GM23338 (cell line): ENCODE data around the gene PLEKHA8. TPM values are rescaled to one million over a fixed set of nuclear protein-coding genes. Genes with fewer than 3 reads are reported as not detected.

Experiments used
- ATAC-seq: fragments of 200-7000 bp; cut with Tn5 transposase; 3 replicates; pipeline ENCODE4 v1.9.1; 2020
- DNase-seq: peaks from one replicate; pipeline ENCODE4 v3.0.0-alpha.2; 2015; ENCODE audit warnings: low spot score
- H2AFZ ChIP-seq: fragments of 200-600 bp; sonication (generic); 2 replicates; pipeline ENCODE4 v1.8.0; 2016; ENCODE audit warnings: antibody characterized with exemption, mild to moderate bottlenecking, moderate library complexity
- H3F3A ChIP-seq: fragments of 200-600 bp; sonication (generic); replicated peaks from 2 replicates; pipeline ENCODE4 v1.8.0; 2017; ENCODE audit warnings: antibody characterized with exemption, mixed run types, low read depth
- H3K27ac ChIP-seq: fragments of 200-600 bp; sonication (generic); 2 replicates; pipeline ENCODE4 v1.6.1; 2016; ENCODE audit warnings: low read depth
- H3K27me3 ChIP-seq: fragments of 200-600 bp; sonication (generic); 2 replicates; pipeline ENCODE4 v1.8.0; 2016; ENCODE audit warnings: mild to moderate bottlenecking, mixed run types, moderate library complexity; ENCODE audit not compliant: insufficient read depth
- H3K36me3 ChIP-seq: fragments of 200-600 bp; sonication (generic); 2 replicates; pipeline ENCODE4 v1.8.0; 2016; ENCODE audit warnings: mild to moderate bottlenecking; ENCODE audit not compliant: insufficient read depth
- H3K4me1 ChIP-seq: fragments of 200-600 bp; sonication (generic); 2 replicates; pipeline ENCODE4 v1.8.0; 2016; ENCODE audit warnings: mild to moderate bottlenecking, moderate library complexity; ENCODE audit not compliant: insufficient read depth
- H3K4me2 ChIP-seq: fragments of 200-600 bp; sonication (generic); 2 replicates; pipeline ENCODE4 v1.7.1; 2017; ENCODE audit warnings: mixed run types
- H3K4me3 ChIP-seq: fragments of 200-600 bp; sonication (generic); 2 replicates; pipeline ENCODE4 v1.6.1; 2016; ENCODE audit warnings: mixed run types
- H3K79me2 ChIP-seq: fragments of 200-600 bp; sonication (generic); replicated peaks from 2 replicates; pipeline ENCODE4 v1.8.0; 2017; ENCODE audit warnings: mild to moderate bottlenecking; ENCODE audit not compliant: insufficient read depth
- H3K9me2 ChIP-seq: fragments of 200-600 bp; sonication (generic); 2 replicates; pipeline ENCODE4 v1.8.0; 2017; ENCODE audit not compliant: insufficient read depth
- H4K20me1 ChIP-seq: fragments of 200-600 bp; sonication (generic); replicated peaks from 2 replicates; pipeline ENCODE4 v1.8.0; 2017; ENCODE audit warnings: mild to moderate bottlenecking; ENCODE audit not compliant: insufficient read depth
- H3K27ac Mint-ChIP-seq: 2 replicates; pipeline ENCODE4 v1.8.0; 2020; ENCODE audit warnings: inconsistent platforms, mild to moderate bottlenecking, moderate library complexity, mixed read lengths
- H3K27me3 Mint-ChIP-seq: 3 replicates; pipeline ENCODE4 v1.8.0; 2022; ENCODE audit warnings: low read depth, mild to moderate bottlenecking, moderate library complexity, mixed read lengths, inconsistent platforms; ENCODE audit not compliant: insufficient read depth, poor library complexity
- H3K36me3 Mint-ChIP-seq: 3 replicates; pipeline ENCODE4 v1.8.0; 2021; ENCODE audit warnings: low read depth, mild to moderate bottlenecking, inconsistent platforms, moderate library complexity, mixed read lengths
- H3K4me1 Mint-ChIP-seq: 3 replicates; pipeline ENCODE4 v1.8.0; 2020; ENCODE audit warnings: mild to moderate bottlenecking, inconsistent platforms, mixed read lengths
- H3K4me3 Mint-ChIP-seq: 3 replicates; pipeline ENCODE4 v1.8.0; 2021; ENCODE audit warnings: moderate library complexity, mild to moderate bottlenecking, inconsistent platforms, mixed read lengths
- H3K9me3 Mint-ChIP-seq: 3 replicates; pipeline ENCODE4 v1.8.0; 2020; ENCODE audit warnings: moderate library complexity, mild to moderate bottlenecking, inconsistent platforms, mixed read lengths
- CREB1 ChIP-seq: fragments of 250-450 bp; sonication (Bioruptor Pico); IDR thresholded peaks from 2 replicates; pipeline ENCODE4 v1.5.0; 2020; ENCODE audit warnings: low read depth, mild to moderate bottlenecking, moderate library complexity
- EZH2 ChIP-seq: fragments of 200-600 bp; sonication (generic); IDR thresholded peaks from one replicate; pipeline ENCODE4 v1.8.0; 2017; ENCODE audit warnings: antibody characterized with exemption, mild to moderate bottlenecking, low read depth; ENCODE audit not compliant: unreplicated experiment
- EZH2phosphoT487 ChIP-seq: fragments of 200-600 bp; sonication (generic); IDR thresholded peaks from one replicate; pipeline ENCODE4 v1.8.1; 2018; ENCODE audit warnings: antibody characterized with exemption; ENCODE audit not compliant: unreplicated experiment
- JUNB ChIP-seq: IDR thresholded peaks from one replicate; pipeline ENCODE4 v1.6.1; 2016; ENCODE audit warnings: antibody characterized with exemption; ENCODE audit not compliant: unreplicated experiment
- POLR2AphosphoS5 ChIP-seq: IDR thresholded peaks from 2 replicates; pipeline ENCODE4 v1.6.1; 2016; ENCODE audit warnings: antibody characterized with exemption, low read depth
- STAT1 ChIP-seq: IDR thresholded peaks from one replicate; pipeline ENCODE4 v1.6.1; 2016; ENCODE audit warnings: antibody characterized with exemption; ENCODE audit not compliant: unreplicated experiment
- ZNF114 ChIP-seq: fragments of 250-450 bp; sonication (Bioruptor Pico); IDR thresholded peaks from 2 replicates; pipeline ENCODE4 v1.5.0; 2020; ENCODE audit warnings: mild to moderate bottlenecking, moderate library complexity
- polyA plus RNA-seq: library from polyadenylated mRNA; unstranded; fragments of >200 nt; fragmentation: Nextera tagmentation; extraction: Ambion mirVana; gene quantifications from 2 replicates; pipeline ENCODE4 v1.2.1, GENCODE V29; 2016
- total RNA-seq: library from RNA; depleted of rRNA; stranded (reverse); fragments of >200 nt; shearing (Covaris generic); gene quantifications from 2 replicates; pipeline ENCODE4 v1.2.3, GENCODE V29; 2014
- TF ChIP-seq, protein P1 (sequence below): IDR thresholded peaks from one replicate; pipeline ENCODE4 v1.6.1; 2018; ENCODE audit warnings: antibody characterized with exemption; ENCODE audit not compliant: unreplicated experiment
- TF ChIP-seq, protein P2 (sequence below): fragments of 250-450 bp; sonication (Bioruptor Pico); IDR thresholded peaks from 2 replicates; pipeline ENCODE4 v1.5.0; 2020; ENCODE audit warnings: mild to moderate bottlenecking, moderate library complexity

Gene PLEKHA8
- total and polyA plus RNA-seq, 2 experiments from 2014 or later: 11.6 to 44.9 TPM

DNA sequence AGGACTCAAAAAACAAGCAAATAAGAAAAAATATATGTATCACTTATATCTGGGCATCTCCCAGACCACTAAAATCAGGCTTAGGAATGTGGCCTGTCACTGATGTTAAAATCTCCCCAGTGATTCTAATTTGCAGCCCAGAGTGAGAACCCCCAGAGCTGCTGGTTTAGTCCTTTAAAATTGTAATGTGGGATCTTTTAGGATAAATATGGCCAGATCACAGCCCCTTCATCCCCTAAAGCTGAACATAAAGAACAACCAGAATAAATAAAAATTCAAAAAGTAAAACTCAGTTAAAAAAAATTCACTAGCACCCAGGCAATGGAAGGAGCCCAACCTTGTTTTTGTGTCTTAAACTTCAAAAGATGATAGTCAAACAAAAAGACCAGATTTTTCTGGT is 60.1 kb downstream of the PLEKHA8 start:
- no peaks in the 10 kb centered on the region for H3K4me1 ChIP-seq
- Mint-ChIP-seq H3K27me3 (no peaks in the 10 kb centered on the region), H3K36me3 (no peaks in the 10 kb centered on the region; the same call in 2 of the 3 replicates), H3K27ac (no peak overlapping the region), H3K4me1 (peaks cover 11% of the 10 kb centered on the region; the same call in 2 of the 3 replicates), H3K4me3 (no peak overlapping the region; the same call in 2 of the 3 replicates), H3K9me3 (no peaks in the 10 kb centered on the region)
- no peak overlapping the region for H3K4me2 ChIP-seq
- DNase-seq (no peak), ATAC-seq (no peak)
- H3F3A ChIP-seq: no peaks in the 10 kb centered on the region
- H4K20me1 ChIP-seq: peaks cover 7% of the 10 kb centered on the region
- TF ChIP-seq EZH2phosphoT487 (no peak), JUNB (no peak), STAT1 (no peak), POLR2AphosphoS5 (no peak), EZH2 (no peak), CREB1 (CRISPR knock-in tag) (no peak), ZNF114 (CRISPR knock-in tag) (no peak)
- TF ChIP-seq, protein P1, sequence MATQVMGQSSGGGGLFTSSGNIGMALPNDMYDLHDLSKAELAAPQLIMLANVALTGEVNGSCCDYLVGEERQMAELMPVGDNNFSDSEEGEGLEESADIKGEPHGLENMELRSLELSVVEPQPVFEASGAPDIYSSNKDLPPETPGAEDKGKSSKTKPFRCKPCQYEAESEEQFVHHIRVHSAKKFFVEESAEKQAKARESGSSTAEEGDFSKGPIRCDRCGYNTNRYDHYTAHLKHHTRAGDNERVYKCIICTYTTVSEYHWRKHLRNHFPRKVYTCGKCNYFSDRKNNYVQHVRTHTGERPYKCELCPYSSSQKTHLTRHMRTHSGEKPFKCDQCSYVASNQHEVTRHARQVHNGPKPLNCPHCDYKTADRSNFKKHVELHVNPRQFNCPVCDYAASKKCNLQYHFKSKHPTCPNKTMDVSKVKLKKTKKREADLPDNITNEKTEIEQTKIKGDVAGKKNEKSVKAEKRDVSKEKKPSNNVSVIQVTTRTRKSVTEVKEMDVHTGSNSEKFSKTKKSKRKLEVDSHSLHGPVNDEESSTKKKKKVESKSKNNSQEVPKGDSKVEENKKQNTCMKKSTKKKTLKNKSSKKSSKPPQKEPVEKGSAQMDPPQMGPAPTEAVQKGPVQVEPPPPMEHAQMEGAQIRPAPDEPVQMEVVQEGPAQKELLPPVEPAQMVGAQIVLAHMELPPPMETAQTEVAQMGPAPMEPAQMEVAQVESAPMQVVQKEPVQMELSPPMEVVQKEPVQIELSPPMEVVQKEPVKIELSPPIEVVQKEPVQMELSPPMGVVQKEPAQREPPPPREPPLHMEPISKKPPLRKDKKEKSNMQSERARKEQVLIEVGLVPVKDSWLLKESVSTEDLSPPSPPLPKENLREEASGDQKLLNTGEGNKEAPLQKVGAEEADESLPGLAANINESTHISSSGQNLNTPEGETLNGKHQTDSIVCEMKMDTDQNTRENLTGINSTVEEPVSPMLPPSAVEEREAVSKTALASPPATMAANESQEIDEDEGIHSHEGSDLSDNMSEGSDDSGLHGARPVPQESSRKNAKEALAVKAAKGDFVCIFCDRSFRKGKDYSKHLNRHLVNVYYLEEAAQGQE: no peak
- TF ChIP-seq, protein P2, sequence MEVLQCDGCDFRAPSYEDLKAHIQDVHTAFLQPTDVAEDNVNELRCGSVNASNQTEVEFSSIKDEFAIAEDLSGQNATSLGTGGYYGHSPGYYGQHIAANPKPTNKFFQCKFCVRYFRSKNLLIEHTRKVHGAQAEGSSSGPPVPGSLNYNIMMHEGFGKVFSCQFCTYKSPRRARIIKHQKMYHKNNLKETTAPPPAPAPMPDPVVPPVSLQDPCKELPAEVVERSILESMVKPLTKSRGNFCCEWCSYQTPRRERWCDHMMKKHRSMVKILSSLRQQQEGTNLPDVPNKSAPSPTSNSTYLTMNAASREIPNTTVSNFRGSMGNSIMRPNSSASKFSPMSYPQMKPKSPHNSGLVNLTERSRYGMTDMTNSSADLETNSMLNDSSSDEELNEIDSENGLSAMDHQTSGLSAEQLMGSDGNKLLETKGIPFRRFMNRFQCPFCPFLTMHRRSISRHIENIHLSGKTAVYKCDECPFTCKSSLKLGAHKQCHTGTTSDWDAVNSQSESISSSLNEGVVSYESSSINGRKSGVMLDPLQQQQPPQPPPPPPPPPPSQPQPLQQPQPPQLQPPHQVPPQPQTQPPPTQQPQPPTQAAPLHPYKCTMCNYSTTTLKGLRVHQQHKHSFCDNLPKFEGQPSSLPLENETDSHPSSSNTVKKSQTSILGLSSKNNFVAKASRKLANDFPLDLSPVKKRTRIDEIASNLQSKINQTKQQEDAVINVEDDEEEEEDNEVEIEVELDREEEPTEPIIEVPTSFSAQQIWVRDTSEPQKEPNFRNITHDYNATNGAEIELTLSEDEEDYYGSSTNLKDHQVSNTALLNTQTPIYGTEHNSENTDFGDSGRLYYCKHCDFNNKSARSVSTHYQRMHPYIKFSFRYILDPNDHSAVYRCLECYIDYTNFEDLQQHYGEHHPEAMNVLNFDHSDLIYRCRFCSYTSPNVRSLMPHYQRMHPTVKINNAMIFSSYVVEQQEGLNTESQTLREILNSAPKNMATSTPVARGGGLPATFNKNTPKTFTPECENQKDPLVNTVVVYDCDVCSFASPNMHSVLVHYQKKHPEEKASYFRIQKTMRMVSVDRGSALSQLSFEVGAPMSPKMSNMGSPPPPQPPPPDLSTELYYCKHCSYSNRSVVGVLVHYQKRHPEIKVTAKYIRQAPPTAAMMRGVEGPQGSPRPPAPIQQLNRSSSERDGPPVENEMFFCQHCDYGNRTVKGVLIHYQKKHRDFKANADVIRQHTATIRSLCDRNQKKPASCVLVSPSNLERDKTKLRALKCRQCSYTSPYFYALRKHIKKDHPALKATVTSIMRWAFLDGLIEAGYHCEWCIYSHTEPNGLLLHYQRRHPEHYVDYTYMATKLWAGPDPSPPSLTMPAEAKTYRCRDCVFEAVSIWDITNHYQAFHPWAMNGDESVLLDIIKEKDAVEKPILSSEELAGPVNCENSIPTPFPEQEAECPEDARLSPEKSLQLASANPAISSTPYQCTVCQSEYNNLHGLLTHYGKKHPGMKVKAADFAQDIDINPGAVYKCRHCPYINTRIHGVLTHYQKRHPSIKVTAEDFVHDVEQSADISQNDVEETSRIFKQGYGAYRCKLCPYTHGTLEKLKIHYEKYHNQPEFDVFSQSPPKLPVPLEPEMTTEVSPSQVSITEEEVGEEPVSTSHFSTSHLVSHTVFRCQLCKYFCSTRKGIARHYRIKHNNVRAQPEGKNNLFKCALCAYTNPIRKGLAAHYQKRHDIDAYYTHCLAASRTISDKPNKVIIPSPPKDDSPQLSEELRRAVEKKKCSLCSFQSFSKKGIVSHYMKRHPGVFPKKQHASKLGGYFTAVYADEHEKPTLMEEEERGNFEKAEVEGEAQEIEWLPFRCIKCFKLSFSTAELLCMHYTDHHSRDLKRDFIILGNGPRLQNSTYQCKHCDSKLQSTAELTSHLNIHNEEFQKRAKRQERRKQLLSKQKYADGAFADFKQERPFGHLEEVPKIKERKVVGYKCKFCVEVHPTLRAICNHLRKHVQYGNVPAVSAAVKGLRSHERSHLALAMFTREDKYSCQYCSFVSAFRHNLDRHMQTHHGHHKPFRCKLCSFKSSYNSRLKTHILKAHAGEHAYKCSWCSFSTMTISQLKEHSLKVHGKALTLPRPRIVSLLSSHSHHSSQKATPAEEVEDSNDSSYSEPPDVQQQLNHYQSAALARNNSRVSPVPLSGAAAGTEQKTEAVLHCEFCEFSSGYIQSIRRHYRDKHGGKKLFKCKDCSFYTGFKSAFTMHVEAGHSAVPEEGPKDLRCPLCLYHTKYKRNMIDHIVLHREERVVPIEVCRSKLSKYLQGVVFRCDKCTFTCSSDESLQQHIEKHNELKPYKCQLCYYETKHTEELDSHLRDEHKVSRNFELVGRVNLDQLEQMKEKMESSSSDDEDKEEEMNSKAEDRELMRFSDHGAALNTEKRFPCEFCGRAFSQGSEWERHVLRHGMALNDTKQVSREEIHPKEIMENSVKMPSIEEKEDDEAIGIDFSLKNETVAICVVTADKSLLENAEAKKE (CRISPR knock-in tag): no peak
- no peaks in the 10 kb centered on the region for H3K9me2 ChIP-seq
- no peaks in the 10 kb centered on the region for H3K79me2 ChIP-seq
- no peak overlapping the region for H3K4me3 ChIP-seq
- H2AFZ ChIP-seq: no peak overlapping the region
- H3K27ac ChIP-seq: no peak overlapping the region
- no peaks in the 10 kb centered on the region for H3K36me3 ChIP-seq
- H3K27me3 ChIP-seq: no peaks in the 10 kb centered on the region
